OCI-LY7 (cell line): Measurements from ENCODE around the gene ZNF622.

Experiments used
- CTCF ChIP-seq: fragments of 200-600 bp; sonication (generic); conservative IDR thresholded peaks from 2 replicates; pipeline ENCODE4 v1.5.1; 2014; ENCODE audit warnings: mild to moderate bottlenecking, antibody characterized with exemption, low read length, moderate library complexity, mixed read lengths
- EZH2phosphoT487 ChIP-seq: fragments of 200-600 bp; sonication (generic); IDR thresholded peaks from 2 replicates; pipeline ENCODE4 v1.6.1; 2018; ENCODE audit warnings: low read depth, borderline replicate concordance, mild to moderate bottlenecking, mixed run types, antibody characterized with exemption, low read length, moderate library complexity, mixed read lengths

- TF ChIP-seq CTCF (0 out of 2 replicates have a peak, but pooled peaks have one; percentile 23), EZH2phosphoT487 (no peak)
These were observed 12.0 kb downstream of the ZNF622 start for GRCh38 chr5:16453609-16454008.
